Activated T-cell treated with anti-CD3 and anti-CD28 coated beads, Interleukin-2, amount 50 U/mL, for 48 hours (primary cell): ENCODE data around the gene SPEF1.
"Not testable (repeated sequence)": the region's sequence is repeated elsewhere in the genome, so short reads cannot be mapped to it uniquely, and the experiment has no call there.

ENCODE experiments used
- DNase-seq, 2 experiments: peaks; one replicate each; pipeline ENCODE4 v3.0.0-alpha.2; 2020

SPEF1 gene

GRCh38 chr20:3808544-3808943 is 27.3 kb upstream of the SPEF1 start:
- DNase-seq, result no peak

GRCh38 chr20:3804781-3805180 is 23.5 kb upstream of the SPEF1 start:
- DNase-seq, result peak in 1 of 2 experiments; percentile 15

GRCh38 chr20:3804254-3804751 is 23.1 kb upstream of the SPEF1 start:
- no peak for DNase-seq

- no peak for DNase-seq
Observed at GRCh38 chr20:3803854-3804253, 22.6 kb upstream of the SPEF1 start.

- DNase-seq, result no peak
Observed at GRCh38 chr20:3803289-3803688, 22.0 kb upstream of the SPEF1 start.

GRCh38 chr20:3802524-3803239 is 21.4 kb upstream of the SPEF1 start:
- no peak for DNase-seq

- no peak for DNase-seq
Observed at GRCh38 chr20:3801846-3802245, 20.6 kb upstream of the SPEF1 start.

GRCh38 chr20:3801299-3801698 is 20.1 kb upstream of the SPEF1 start:
- peak in 1 of 2 experiments; percentile 30 for DNase-seq

GRCh38 chr20:3800878-3801260 is 19.6 kb upstream of the SPEF1 start:
- DNase-seq, result no peak

GRCh38 chr20:3800256-3800877 is 19.1 kb upstream of the SPEF1 start:
- no peak for DNase-seq

GRCh38 chr20:3798908-3799248 is 17.6 kb upstream of the SPEF1 start:
- no peak for DNase-seq

- DNase-seq, result peak in 1 of 2 experiments; percentile 15
Observed at GRCh38 chr20:3798373-3798768, 17.1 kb upstream of the SPEF1 start.

- DNase-seq, result peak; percentile 58 to 64
Observed at GRCh38 chr20:3797592-3798372, 16.5 kb upstream of the SPEF1 start.

GRCh38 chr20:3797226-3797545 is 15.9 kb upstream of the SPEF1 start:
- DNase-seq, result peak; percentile 28 to 31

- DNase-seq, result peak; percentile 41 to 46
Observed at GRCh38 chr20:3796477-3797225, 15.4 kb upstream of the SPEF1 start.

- DNase-seq, result peak; percentile 94
Observed at GRCh38 chr20:3795511-3796468, 14.5 kb upstream of the SPEF1 start, which contains the start of gene CDC25B. TSS of gene CDC25B (plus strand) at chr20:3796310. CDS start at chr20:3796532, 222 bp downstream.

GRCh38 chr20:3794701-3795420 is 13.6 kb upstream of the SPEF1 start:
- no peak for DNase-seq

GRCh38 chr20:3794168-3794567 is 12.9 kb upstream of the SPEF1 start:
- DNase-seq, result not testable (repeated sequence)

GRCh38 chr20:3789201-3789600 is 8.0 kb upstream of the SPEF1 start:
- not testable (repeated sequence) for DNase-seq

GRCh38 chr20:3788685-3789155 is 7.5 kb upstream of the SPEF1 start:
- no peak for DNase-seq
